Chondrocyte (in vitro differentiated cells): ENCODE data around the gene NDUFB10. TPM values are rescaled to one million over a fixed set of nuclear protein-coding genes. Genes with fewer than 3 reads are reported as not detected.

Experiments
- DNase-seq: peaks from one replicate; pipeline ENCODE4 v3.0.0; 2021; ENCODE audit warnings: mixed read lengths, low spot score
- H3K27ac Mint-ChIP-seq: one replicate; pipeline ENCODE4 v1.8.0; 2021; ENCODE audit warnings: mild to moderate bottlenecking, moderate library complexity, mixed read lengths; ENCODE audit not compliant: unreplicated experiment
- H3K27me3 Mint-ChIP-seq: 2 replicates; pipeline ENCODE4 v1.8.0; 2021; ENCODE audit warnings: low read depth, mixed read lengths
- H3K36me3 Mint-ChIP-seq: 2 replicates; pipeline ENCODE4 v1.8.0; 2021; ENCODE audit warnings: low read depth, mixed read lengths
- H3K4me1 Mint-ChIP-seq: 2 replicates; pipeline ENCODE4 v1.8.0; 2021; ENCODE audit warnings: low read depth, mild to moderate bottlenecking, mixed read lengths
- H3K4me3 Mint-ChIP-seq: one replicate; pipeline ENCODE4 v1.8.0; 2021; ENCODE audit warnings: mild to moderate bottlenecking, moderate library complexity, mixed read lengths; ENCODE audit not compliant: unreplicated experiment
- H3K9me3 Mint-ChIP-seq: 2 replicates; pipeline ENCODE4 v1.8.0; 2021; ENCODE audit warnings: low read depth, mixed read lengths
- total RNA-seq: library from RNA; stranded (reverse); gene quantifications from 3 replicates; pipeline ENCODE4 v1.2.1, GENCODE V29; 2021
- TF ChIP-seq, protein P1 (sequence below): fragments of 200-600 bp; sonication (generic); IDR thresholded peaks from 2 replicates; pipeline ENCODE4 v1.5.0; 2021; ENCODE audit warnings: antibody characterized with exemption, mild to moderate bottlenecking, moderate library complexity

The NDUFB10 gene
- total RNA-seq, 1 donor from 2014 or later, result 97.9 TPM

DNA sequence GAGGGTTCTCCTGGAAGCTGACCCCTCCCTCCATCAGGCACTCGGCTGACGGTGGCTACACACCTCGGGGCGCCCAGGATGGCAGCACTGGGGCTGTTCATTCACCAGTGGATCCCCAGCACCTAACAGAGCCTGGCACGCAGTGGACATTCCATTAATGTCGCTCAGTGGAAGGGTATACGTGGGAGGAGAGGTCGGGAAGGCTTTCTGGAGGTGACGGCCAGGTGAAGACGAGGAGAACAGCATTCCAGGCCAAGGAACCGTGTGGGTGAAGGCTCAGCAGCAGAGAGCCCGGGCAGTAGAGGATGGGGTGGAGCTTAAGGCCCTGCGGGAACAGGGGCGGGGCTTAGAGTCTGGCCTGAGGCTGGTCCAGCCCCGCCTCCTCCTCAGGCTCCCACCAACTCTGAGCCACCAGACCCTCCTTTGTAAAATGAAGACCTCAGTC is 38.6 kb upstream of the NDUFB10 start:
- peaks cover 44% of the 10 kb centered on the region for H3K27me3 Mint-ChIP-seq
- no peaks in the 10 kb centered on the region for H3K9me3 Mint-ChIP-seq
- no peak for DNase-seq
- TF ChIP-seq, protein P1, sequence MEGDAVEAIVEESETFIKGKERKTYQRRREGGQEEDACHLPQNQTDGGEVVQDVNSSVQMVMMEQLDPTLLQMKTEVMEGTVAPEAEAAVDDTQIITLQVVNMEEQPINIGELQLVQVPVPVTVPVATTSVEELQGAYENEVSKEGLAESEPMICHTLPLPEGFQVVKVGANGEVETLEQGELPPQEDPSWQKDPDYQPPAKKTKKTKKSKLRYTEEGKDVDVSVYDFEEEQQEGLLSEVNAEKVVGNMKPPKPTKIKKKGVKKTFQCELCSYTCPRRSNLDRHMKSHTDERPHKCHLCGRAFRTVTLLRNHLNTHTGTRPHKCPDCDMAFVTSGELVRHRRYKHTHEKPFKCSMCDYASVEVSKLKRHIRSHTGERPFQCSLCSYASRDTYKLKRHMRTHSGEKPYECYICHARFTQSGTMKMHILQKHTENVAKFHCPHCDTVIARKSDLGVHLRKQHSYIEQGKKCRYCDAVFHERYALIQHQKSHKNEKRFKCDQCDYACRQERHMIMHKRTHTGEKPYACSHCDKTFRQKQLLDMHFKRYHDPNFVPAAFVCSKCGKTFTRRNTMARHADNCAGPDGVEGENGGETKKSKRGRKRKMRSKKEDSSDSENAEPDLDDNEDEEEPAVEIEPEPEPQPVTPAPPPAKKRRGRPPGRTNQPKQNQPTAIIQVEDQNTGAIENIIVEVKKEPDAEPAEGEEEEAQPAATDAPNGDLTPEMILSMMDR, result no peak
- no peak overlapping the region for H3K27ac Mint-ChIP-seq
- H3K4me1 Mint-ChIP-seq, result peaks cover 13% of the 10 kb centered on the region
- peaks cover 1% of the 10 kb centered on the region for H3K36me3 Mint-ChIP-seq
- H3K4me3 Mint-ChIP-seq, result no peak overlapping the region

DNA sequence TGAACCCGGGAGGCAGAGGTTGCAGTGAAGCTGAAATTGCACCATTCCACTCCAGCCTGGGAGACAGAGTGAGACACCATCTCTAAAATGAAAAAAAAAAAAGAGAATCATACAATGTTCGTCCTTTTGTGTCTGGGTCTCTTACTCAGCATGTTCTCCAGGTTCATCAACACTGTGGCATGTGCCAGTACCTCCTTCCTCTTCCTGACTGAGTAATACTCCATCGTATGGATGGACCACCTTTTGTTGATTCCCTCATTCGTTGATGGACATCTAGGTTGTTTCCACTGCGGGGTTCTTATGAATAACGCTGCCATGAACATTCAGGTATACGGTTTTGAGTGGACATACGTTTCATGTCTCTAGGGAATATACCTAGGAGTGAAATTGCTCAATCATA is 37.0 kb upstream of the NDUFB10 start:
- H3K4me1 Mint-ChIP-seq, result peaks cover 13% of the 10 kb centered on the region
- H3K9me3 Mint-ChIP-seq, result no peaks in the 10 kb centered on the region
- DNase-seq, result no peak
- H3K27me3 Mint-ChIP-seq, result peaks cover 30% of the 10 kb centered on the region
- H3K27ac Mint-ChIP-seq, result no peak overlapping the region
- H3K4me3 Mint-ChIP-seq, result no peak overlapping the region
- H3K36me3 Mint-ChIP-seq, result peaks cover 1% of the 10 kb centered on the region
- TF ChIP-seq, protein P1, result no peak

GRCh38 chr16:1923299-1924034 is 35.9 kb upstream of the NDUFB10 start:
- Mint-ChIP-seq H3K27ac (no peak overlapping the region), H3K27me3 (peaks cover 30% of the 10 kb centered on the region), H3K4me3 (no peak overlapping the region), H3K9me3 (no peaks in the 10 kb centered on the region), H3K36me3 (peaks cover 1% of the 10 kb centered on the region), H3K4me1 (peaks cover 13% of the 10 kb centered on the region)
- TF ChIP-seq, protein P1, result peak; percentile 72
- no peak for DNase-seq

- Mint-ChIP-seq H3K4me1 (peaks cover 15% of the 10 kb centered on the region), H3K27ac (no peak overlapping the region), H3K4me3 (no peak overlapping the region), H3K27me3 (peaks cover 26% of the 10 kb centered on the region), H3K36me3 (peaks cover 1% of the 10 kb centered on the region), H3K9me3 (no peaks in the 10 kb centered on the region)
- no peak for DNase-seq
- TF ChIP-seq, protein P1, result no peak
Measured at GRCh38 chr16:1924095-1924494, 35.2 kb upstream of the NDUFB10 start.

- Mint-ChIP-seq H3K27ac (no peak overlapping the region), H3K9me3 (no peaks in the 10 kb centered on the region), H3K4me1 (peaks cover 12% of the 10 kb centered on the region), H3K4me3 (no peak overlapping the region), H3K36me3 (peaks cover 1% of the 10 kb centered on the region), H3K27me3 (peaks cover 12% of the 10 kb centered on the region)
- DNase-seq, result no peak
- TF ChIP-seq, protein P1, result no peak
Measured at GRCh38 chr16:1926271-1926670, 33.1 kb upstream of the NDUFB10 start.
